COLO829 (cell line): Measurements from ENCODE around the gene CEP131.

ENCODE experiments used
- DNase-seq: peaks from one replicate; pipeline ENCODE4 v3.0.0; 2012; ENCODE audit warnings: low spot score

CEP131 gene

GRCh38 chr17:81223762-81224130, 981 bp upstream of the CEP131 start:
- DNase-seq: no peak

- no peak for DNase-seq
Measured at GRCh38 chr17:81222620-81222905, 202 bp downstream of the CEP131 start.

- DNase-seq: no peak
Measured at GRCh38 chr17:81221842-81222619, 734 bp downstream of the CEP131 start.

GRCh38 chr17:81221371-81221841, 1.4 kb downstream of the CEP131 start:
- no peak for DNase-seq

GRCh38 chr17:81219476-81220180, 3.1 kb downstream of the CEP131 start:
- no peak for DNase-seq

GRCh38 chr17:81218991-81219390, 3.8 kb downstream of the CEP131 start:
- no peak for DNase-seq

GRCh38 chr17:81218459-81218858, 4.3 kb downstream of the CEP131 start:
- no peak for DNase-seq

GRCh38 chr17:81217491-81217890, 5.3 kb downstream of the CEP131 start:
- no peak for DNase-seq

- no peak for DNase-seq
Measured at GRCh38 chr17:81213978-81214377, 8.8 kb downstream of the CEP131 start.

GRCh38 chr17:81212365-81212764, 10.4 kb downstream of the CEP131 start:
- no peak for DNase-seq

GRCh38 chr17:81210868-81211267, 11.9 kb downstream of the CEP131 start:
- no peak for DNase-seq

GRCh38 chr17:81210466-81210865, 12.3 kb downstream of the CEP131 start:
- DNase-seq: no peak

GRCh38 chr17:81209141-81209540, 13.6 kb downstream of the CEP131 start:
- DNase-seq: no peak

- no peak for DNase-seq
Measured at GRCh38 chr17:81208651-81209050, 14.1 kb downstream of the CEP131 start.

GRCh38 chr17:81207610-81208581, 14.9 kb downstream of the CEP131 start:
- no peak for DNase-seq

GRCh38 chr17:81206657-81207056, 16.1 kb downstream of the CEP131 start:
- no peak for DNase-seq

GRCh38 chr17:81206166-81206565, 16.6 kb downstream of the CEP131 start:
- no peak for DNase-seq

GRCh38 chr17:81204578-81204977, 18.2 kb downstream of the CEP131 start:
- no peak for DNase-seq

- no peak for DNase-seq
Measured at GRCh38 chr17:81203136-81203535, 19.6 kb downstream of the CEP131 start.

GRCh38 chr17:81202318-81202717, 20.4 kb downstream of the CEP131 start:
- no peak for DNase-seq

- DNase-seq: peak; percentile 66
Measured at GRCh38 chr17:81200695-81201580, 21.8 kb downstream of the CEP131 start.

GRCh38 chr17:81200201-81200600, 22.6 kb downstream of the CEP131 start:
- no peak for DNase-seq
